ENCODE data around the gene RPL27A.

RPL27A gene

GRCh38 chr11:8699903-8700302, 17.3 kb downstream of the RPL27A start:
- no peak for DNase-seq (ENCODE audit: low read depth in 3 of 3)

GRCh38 chr11:8701891-8702597, 19.5 kb downstream of the RPL27A start:
- DNase-seq (ENCODE audit: low read depth in 3 of 3): no peak

- DNase-seq (ENCODE audit: low read depth in 3 of 3): no peak
These were observed 20.0 kb downstream of the RPL27A start for GRCh38 chr11:8702598-8702915.

- DNase-seq (ENCODE audit: low read depth in 3 of 3): no peak
These were observed 21.5 kb downstream of the RPL27A start for GRCh38 chr11:8704136-8704535.

GRCh38 chr11:8705146-8705545, 22.6 kb downstream of the RPL27A start:
- DNase-seq (ENCODE audit: low read depth in 3 of 3): no peak

GRCh38 chr11:8706673-8707432, 24.3 kb downstream of the RPL27A start:
- DNase-seq (ENCODE audit: low read depth in 3 of 3): no peak

GRCh38 chr11:8707541-8708191, 25.1 kb downstream of the RPL27A start:
- no peak for DNase-seq (ENCODE audit: low read depth in 3 of 3)

- no peak for DNase-seq (ENCODE audit: low read depth in 3 of 3)
These were observed 26.5 kb downstream of the RPL27A start for GRCh38 chr11:8709002-8709672.

- no peak for DNase-seq (ENCODE audit: low read depth in 3 of 3)
These were observed 27.2 kb downstream of the RPL27A start for GRCh38 chr11:8709777-8710176.

- DNase-seq (ENCODE audit: low read depth in 3 of 3): no peak
These were observed 29.4 kb downstream of the RPL27A start for GRCh38 chr11:8711895-8712442.

GRCh38 chr11:8712506-8712905, 29.9 kb downstream of the RPL27A start:
- DNase-seq (ENCODE audit: low read depth in 3 of 3): no peak

GRCh38 chr11:8713760-8714454, 31.3 kb downstream of the RPL27A start:
- DNase-seq (ENCODE audit: low read depth in 3 of 3): no peak

GRCh38 chr11:8714622-8715225, 32.1 kb downstream of the RPL27A start:
- no peak for DNase-seq (ENCODE audit: low read depth in 3 of 3)

- DNase-seq (ENCODE audit: low read depth in 3 of 3): no peak
These were observed 32.9 kb downstream of the RPL27A start for GRCh38 chr11:8715501-8715900.

GRCh38 chr11:8717544-8717875, 34.9 kb downstream of the RPL27A start:
- DNase-seq (ENCODE audit: low read depth in 3 of 3): no peak

GRCh38 chr11:8717876-8718753, 35.5 kb downstream of the RPL27A start:
- no peak for DNase-seq (ENCODE audit: low read depth in 3 of 3)

GRCh38 chr11:8719211-8719649, 36.6 kb downstream of the RPL27A start:
- DNase-seq (ENCODE audit: low read depth in 3 of 3): no peak

GRCh38 chr11:8719721-8720120, 37.1 kb downstream of the RPL27A start:
- no peak for DNase-seq (ENCODE audit: low read depth in 3 of 3)

- no peak for DNase-seq (ENCODE audit: low read depth in 3 of 3)
These were observed 37.8 kb downstream of the RPL27A start for GRCh38 chr11:8720352-8720751.
